GM19328 (cell line): ENCODE data around the gene PKIB.

Experiments used
- ATAC-seq: cut with Tn5 transposase; IDR thresholded peaks from one replicate; pipeline ENCODE4 v1.9.1; 2021; ENCODE audit warnings: mild to moderate bottlenecking, moderate library complexity; ENCODE audit not compliant: unreplicated experiment

The PKIB gene

DNA sequence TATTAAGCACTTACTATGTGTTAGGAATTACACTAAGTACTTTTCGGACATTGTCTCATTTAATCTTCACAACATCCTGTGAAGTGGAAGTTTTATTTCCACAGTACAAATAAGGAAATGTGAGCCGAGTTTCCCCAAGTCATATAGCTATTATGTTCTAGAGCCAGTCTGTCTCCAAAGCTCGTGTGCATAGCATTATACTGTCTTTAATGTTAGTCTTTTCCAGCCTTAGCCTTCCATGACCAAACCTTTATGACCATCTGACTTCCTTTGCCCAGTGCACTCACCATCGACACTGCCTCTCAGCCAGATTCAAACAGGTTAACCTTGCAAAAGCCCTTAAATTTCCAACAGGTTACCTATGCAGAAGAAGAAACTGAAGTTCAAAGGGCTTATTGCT is 55.7 kb downstream of the PKIB start:
- ATAC-seq = no peak

DNA sequence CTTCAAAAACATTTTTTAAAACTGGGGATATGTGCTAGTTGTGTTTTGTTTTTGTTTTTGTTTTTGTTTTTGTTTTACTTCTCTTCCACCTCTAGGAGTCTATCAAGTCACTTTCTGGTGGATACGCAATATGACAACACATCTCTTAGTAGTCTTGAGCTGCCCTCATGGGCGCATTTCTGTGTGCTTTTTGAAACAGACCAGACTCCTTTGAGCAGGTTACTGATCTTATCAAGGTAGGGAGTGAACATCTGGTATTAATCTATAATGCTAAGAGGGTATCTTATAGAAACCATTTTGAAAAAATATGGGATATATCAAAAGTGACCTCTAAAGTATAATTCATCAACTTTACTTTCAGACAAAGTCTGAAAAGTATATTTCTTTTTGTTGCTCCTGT is 56.2 kb downstream of the PKIB start:
- no peak for ATAC-seq

DNA sequence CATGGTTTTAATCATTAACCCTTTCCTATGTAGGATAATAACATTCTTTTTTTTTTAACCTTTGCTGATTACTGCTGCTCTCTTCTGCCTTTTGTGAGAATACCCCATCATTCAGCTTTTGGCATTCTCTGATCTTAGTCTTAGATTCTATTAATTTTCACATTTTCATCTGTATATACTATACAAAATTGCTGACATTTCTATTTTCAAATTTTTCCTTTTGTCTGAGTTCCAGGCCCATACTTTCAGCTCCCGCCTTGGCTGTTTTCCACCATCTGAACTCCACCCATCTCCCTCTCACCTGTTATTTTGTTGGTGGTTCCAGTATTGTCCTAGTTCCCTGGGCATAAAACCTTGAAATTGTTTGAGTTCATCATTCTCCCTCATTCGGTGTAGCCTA is 59.2 kb downstream of the PKIB start:
- ATAC-seq = no peak

DNA sequence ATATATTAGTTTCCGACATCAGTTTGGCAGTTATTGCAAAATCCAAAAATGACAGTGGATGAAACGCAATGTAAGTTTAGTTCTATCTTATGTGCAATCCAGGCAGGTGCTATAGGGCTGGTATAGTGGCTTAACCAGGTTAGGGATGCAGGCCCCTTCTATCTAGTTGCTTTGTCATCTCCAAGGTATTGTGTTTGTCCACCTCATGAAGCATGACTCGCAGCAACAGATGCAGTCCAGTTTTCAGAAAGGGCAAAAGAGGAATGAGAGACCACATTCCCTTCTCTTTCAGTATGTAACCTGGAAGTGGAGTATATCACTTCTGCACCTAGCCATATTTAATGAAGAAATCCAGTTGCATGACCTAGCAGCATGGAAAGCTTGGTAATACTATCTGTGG is 59.7 kb downstream of the PKIB start:
- ATAC-seq = no peak

DNA sequence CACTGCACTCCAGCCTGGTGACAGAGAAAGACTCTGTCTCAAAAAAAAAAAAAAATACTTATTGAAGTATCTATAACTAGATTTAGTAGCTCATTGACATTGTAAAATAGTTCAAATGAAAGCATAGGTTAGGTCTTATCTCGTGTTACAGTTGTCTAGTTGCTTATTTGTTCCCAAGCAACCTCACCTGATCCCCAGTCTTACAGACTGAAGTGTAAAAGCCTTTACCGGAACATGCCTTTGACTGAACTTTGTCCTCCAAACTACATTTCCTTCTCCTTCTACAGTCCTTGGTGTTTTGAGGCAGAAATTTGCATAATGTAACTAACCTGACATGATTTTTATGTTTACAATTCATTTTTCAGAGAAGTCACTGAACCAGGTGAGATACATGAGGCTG is 61.0 kb downstream of the PKIB start:
- no peak for ATAC-seq

DNA sequence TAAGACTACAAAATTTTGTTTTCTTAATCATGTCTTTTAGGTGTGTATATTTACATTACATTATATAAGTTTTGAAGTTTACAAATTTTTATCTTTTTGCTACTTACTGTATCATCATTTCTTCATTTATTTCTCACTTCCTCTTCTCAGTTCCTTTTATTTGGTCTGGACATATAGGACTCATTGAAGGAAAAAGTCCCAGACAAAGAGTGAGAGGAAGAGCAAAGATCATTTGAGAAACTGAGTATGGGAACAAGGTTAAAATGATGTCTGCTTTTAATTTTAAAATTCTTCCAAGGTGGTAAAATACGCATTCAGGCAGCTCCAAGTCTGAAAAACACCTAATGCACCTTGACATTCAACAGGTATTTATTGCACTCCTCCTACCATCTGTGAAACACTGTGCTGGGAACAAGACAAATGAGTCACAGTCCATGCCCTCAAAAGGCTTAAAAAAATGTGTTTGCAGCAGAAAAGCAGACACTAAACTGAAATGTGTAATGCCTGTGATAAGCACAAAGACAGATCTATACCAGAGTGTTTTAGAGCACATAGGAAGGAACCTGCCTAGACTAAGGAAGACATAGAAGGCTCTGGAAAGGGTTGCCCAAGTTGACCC is 63.2 kb downstream of the PKIB start:
- ATAC-seq = no peak

DNA sequence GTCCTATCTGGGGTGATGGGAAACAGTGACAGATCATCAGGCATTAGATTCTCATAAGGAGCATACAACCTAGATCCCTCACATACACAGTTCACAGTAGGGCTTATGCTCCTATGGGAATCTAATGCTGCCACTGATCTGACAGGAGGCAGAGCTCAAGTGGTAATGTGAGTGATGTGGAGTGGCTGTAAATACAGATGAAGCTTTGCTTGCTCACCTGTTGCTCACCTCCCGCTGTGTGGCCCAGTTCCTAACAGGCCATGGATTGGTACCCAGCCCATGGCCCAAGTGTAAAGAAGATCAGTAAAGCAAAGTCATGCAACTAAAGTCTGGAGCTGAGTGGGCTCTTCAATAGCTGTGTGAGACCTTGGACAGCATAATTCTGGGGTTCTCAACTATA is 65.9 kb downstream of the PKIB start:
- ATAC-seq = no peak

DNA sequence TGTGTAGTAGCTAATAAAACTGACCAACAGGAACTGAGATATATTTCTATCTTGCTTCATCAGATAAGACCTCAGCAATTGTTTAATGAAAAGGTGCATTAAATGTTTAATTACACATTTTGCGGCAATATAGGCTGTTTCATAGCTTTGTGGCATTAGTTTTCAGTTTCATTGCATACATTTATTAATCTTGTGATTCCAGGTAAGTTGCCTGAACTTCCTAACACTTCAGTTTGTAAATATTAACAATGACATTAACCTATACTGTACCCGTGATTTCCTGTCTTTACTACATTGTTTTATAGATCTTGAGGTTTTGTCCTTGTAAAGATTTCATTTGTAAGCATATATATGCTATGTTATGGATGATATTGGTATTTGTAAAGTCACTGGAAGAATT is 66.5 kb downstream of the PKIB start:
- ATAC-seq = no peak

DNA sequence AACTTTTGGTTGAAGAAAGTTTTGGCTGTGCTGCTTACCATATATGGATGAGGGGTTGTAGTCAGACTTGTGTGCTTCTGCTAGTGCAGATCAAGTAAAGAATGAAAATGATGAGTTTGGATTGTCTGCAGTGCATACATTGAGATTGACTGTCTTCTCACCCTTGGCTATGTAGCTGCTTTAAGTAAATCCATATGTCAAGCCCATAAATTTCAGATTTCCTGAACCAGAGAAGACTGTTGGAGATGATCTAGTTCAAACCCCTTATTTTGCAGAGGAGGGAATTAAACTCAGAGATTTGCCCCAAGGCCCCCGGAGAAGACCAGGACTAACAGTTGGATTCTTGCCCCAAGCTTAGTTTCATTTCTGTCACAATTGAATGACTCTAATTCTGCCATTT is 67.2 kb downstream of the PKIB start:
- ATAC-seq = no peak

DNA sequence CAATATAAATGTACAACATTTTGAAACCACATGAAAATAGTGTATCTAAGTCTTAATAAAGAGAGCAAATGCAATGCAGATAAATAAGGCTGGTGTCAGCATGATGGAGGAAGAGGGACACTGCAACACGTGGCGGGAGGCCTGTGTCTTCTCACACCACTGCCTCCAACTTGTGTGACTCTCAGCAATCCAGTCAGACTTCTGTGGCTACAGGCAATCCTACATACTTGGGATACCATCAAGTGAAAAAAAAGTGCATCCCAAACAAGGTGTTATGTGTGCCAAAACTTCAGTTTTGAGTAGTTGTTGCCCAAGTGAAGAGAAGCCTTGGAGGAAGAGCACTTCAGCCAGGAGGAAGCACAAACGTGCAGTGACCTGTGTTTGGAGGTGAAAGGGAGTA is 68.6 kb downstream of the PKIB start:
- ATAC-seq = no peak

DNA sequence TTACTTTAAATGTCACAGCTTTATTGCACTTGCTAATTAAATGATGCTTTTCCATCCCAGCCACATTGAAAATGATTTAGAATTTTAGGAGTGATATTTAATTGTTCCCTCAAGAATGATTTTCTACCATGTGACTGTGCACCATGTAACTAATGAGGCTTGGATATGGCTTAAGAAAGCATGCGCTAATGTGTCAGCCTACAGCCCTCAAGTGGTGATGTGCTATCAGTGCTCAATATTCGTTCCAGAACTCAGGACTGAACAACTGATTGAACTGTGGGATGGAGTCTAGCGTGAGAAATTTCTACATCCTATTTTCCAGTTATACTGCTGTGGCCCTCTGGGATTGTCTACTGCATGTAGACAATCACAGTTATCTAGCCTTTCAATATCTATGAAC is 71.5 kb downstream of the PKIB start:
- no peak for ATAC-seq

DNA sequence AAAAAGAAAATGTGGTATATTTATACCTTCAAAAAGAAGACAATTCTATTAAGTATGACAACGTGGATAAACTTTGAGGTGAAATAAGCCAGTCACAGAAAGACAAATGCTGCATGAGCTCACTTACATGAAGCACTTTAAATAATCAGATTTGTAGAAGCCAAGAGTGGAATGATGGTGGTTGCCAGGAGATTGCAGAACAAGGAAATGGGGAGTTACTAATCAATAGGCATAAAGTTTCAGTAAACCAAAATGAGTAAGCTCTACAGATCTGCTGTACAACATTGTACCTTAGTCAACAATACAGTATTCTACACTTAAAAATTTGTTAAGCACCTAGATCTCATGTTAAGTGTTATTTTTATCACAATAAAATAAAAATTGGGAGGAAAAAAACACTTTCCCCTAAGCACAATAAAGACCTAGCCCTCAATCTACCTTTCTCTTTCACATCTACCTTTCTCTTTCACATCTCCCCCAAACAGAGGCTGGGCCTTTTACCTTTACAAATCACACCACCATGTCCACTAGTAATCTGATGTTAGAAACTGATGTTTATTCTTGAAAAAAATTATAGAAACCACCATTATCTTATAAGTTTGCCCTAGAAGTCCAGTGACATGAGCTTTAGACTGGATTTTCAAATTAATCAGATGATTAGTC is 73.9 kb downstream of the PKIB start:
- no peak for ATAC-seq

DNA sequence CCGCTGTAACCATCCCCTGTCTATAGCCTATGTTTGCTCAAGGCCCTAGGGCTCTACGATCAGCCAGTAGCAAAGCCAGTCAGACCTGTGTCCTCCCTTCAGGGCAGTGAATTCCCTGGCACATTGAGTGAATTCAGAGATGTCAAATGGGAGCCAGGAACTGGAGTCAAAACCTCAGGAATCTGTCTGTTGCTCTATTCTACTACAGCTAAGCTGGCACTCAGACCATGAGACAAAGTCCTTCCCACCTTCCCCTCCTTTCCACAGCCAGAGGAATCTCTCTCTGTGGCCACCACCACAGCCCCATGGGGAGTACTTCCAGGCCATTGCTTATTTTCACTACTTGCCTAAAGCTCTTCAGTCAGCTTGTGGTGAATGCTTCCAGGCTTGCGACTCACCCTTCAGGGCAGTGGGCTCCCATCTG is 82.0 kb downstream of the PKIB start:
- no peak for ATAC-seq

DNA sequence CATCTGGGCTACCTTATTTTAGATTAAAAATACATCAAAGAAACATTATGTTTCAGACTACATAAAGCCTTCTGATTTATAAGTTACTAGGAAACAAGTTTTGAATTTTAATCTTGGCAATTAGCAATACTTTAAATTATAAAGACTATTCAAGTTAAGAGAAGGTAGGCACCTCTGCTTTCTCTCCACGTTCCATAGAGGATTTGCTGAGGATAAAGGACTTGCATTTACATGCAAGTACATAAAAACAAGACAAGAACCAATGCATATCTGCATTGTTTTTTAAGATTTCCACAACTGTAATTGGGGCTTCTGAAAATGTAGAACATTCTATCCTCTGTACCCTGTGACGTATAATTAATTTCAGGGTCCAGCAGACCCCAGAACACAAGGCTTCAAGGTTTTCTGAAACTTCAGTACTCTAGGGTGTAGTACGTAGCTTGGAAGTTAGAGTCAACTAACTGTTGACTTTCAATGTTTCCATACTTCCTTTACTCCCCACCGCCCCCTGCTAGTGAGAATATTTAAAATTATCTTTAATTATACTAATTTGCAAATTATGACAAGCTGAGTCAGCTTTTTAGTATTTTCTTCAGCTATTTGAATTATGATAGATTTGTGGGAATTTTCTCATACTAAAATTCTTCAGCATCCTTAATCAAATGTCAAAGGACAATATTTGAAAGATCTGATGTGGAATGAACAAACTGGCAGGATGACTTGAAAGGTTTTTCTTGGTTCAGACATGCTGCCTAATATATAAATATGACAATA is 82.8 kb downstream of the PKIB start:
- no peak for ATAC-seq

DNA sequence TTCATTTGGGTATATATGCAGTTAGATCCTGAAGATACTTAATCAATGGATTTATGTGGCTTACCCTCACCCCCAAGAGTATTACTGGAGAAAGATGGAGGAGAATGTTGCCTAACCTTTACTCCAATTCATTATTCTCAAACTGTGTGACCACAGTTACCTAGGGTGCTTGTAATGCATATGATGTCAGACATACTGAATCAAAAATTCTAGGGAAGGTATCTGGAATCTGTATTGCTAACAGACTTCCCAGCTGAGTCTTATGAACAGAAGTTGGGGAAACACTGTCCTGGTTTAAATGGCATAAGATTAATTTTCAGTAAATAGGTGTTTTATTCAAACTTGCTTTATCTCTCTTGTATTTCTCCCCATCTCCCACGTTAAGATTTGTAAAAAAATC is 83.9 kb downstream of the PKIB start:
- ATAC-seq = no peak

DNA sequence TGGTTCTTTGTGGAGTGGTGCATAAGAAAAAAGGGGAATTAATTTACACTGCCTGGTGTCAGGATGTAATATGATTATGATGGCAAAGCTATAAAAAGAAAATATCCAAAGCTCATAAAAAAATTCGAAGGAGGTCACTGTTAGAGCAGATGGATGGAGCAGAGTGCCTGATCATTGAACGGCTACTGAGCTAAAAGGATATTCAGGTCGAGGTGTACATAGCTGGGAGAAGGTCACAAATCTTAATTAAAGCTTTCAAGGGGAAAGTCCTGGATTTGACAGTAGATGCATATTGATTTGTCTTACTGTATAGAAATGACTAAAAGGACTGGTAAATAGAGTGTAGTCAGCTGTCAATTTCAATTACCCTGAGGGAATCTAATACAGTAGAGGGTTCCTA is 84.4 kb downstream of the PKIB start:
- no peak for ATAC-seq

DNA sequence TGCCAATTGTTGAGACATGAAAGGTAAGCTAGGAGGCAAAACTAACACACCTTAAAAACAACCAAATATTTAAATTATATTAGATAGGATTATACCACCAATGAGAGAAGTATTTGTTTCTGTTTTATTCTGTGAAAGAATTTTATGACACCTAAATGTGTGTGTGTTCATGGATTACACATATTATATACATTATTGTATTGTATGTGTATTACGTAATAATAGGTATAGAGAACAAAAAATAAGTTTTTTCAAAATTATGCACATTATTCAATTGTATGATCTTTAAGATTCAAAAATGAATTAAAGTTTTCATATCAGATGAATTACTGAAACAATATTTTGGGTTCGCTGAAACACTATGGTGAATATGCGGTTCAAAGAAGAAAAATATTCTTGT is 85.0 kb downstream of the PKIB start:
- no peak for ATAC-seq

DNA sequence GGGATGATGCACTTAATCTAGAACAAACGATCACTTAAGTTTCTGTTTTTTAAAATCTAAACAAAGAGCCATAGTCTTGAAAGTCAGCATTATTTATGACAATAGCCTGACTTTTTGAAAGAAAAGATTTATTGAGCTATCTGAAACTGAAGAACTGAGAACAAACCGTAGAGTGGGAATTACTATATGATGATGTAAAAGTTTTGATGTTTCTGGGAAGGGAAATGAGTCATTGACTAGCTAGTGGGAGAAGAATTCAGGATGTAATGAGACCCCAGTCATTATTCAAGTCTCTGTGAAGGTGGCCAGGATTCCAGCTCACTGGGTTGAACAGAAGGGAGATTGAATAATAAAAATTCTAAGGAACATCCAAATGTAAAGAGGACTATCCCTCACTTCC is 85.9 kb downstream of the PKIB start:
- no peak for ATAC-seq

DNA sequence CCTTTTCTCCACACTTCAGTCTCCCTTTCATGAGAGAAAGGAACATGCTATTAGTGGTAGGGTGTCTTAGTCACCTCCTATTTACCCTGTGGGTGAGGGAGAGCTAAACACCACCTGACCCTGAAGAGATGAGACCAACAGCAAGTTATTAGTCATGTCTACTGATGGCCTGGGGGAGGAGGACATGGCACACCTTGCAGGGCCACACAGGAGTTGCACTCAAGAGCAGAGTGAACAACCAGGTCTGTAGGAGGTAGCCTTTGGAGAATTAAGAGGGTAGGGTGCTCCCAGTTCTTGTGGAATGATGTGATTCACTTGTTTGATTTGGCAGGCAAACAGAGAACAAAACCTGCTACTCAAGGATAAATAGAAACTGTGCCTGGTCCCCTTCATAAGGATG is 86.6 kb downstream of the PKIB start:
- no peak for ATAC-seq

DNA sequence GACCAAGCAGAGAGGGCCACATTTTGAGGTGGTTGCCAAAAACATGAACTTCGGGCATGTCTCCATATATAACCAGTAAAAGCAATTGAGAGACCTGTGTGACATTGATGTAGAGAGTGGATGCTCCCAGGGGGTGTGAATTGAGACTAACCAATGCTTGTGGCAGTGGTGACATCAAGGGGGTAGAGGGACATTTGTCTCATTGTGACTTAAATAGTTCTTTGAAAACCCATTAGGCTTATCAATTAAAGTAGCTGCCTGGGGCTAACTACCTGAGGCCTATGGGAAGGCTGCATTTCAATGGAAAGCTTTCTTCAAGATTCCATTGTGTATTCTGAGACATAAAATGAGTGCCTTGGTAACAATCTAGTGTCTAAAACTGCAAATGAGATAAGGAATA is 87.3 kb downstream of the PKIB start:
- no peak for ATAC-seq

DNA sequence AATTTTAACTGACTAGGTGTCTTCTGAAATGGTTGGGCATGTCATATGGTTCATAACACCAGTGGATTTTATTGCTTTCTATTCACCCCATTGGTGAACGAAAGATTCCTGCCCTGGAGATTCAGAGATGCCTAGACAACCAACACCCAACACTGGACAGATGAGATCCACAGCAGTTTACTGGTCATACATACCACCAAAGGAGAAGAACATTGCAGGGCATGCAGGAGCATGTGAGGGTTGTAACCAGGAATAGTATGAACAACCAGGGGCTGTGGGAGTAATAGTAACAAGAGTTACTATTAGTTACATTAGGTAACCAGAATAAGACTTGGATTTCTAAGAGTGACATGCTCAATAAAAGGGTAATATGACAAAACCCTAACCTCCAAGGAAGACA is 91.5 kb downstream of the PKIB start:
- ATAC-seq = no peak

DNA sequence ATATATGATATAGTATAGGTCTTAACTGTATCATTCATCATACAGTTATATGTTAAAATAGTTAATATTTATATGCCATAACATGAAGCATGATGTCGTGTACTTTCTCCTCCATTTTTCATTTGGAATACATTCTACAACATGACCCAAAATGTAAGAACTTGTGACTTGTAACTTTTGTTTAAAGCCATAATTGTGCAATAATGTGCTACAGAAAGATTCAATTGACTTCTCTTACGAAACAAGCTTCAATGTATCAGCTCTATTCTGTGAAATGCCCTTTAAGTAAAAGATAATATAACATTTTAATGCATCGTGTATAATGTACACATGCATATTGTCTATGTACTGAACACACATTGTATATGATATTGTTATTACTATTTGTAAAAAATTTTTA is 92.6 kb downstream of the PKIB start:
- ATAC-seq = no peak
